Omental fat pad (tissue), 4 donors: ENCODE results near the gene RAPGEF4. TPM values are rescaled to one million over a fixed set of nuclear protein-coding genes. Genes with fewer than 3 reads are reported as not detected.

ENCODE experiments used
- ATAC-seq: fragments of 150-250 bp; one replicate; pipeline ENCODE4 v1.9.1; 2016; ENCODE audit warnings: mild to moderate bottlenecking, moderate library complexity; ENCODE audit not compliant: low FRiP score
- DNase-seq: peaks from one replicate; pipeline ENCODE4 v3.0.0-alpha.2; 2019; ENCODE audit warnings: low spot score
- CTCF ChIP-seq, 3 donors: fragments of 450-650 bp; IDR thresholded peaks; one replicate each; pipeline ENCODE4 v1.5.1; 2016 to 2017; ENCODE audit warnings: antibody characterized with exemption in 3 of 3, mild to moderate bottlenecking in 3 of 3, moderate library complexity in 2 of 3
- total RNA-seq, 4 donors: library from RNA; depleted of rRNA; stranded (reverse); fragments of >200 nt; gene quantifications; one replicate each; pipeline ENCODE4 v1.1.0, GENCODE V29; 2016

RAPGEF4 gene
- total RNA-seq, 4 donors from 2014 or later: 11.7 to 25.6 (median 20.0) TPM

GRCh38 chr2:172725746-172726145 lies 9.9 kb upstream of the RAPGEF4 start:
- DNase-seq (no peak), ATAC-seq (no peak)
- TF ChIP-seq CTCF (IDR thresholded peaks at IDR 0.05): no peak

- ATAC-seq (no peak), DNase-seq (no peak)
- no peak for TF ChIP-seq CTCF (IDR thresholded peaks at IDR 0.05)
Measured at GRCh38 chr2:172726172-172726735, 9.4 kb upstream of the RAPGEF4 start.

GRCh38 chr2:172730411-172730810 lies 5.2 kb upstream of the RAPGEF4 start:
- DNase-seq (no peak), ATAC-seq (no peak)
- no peak for TF ChIP-seq CTCF (IDR thresholded peaks at IDR 0.05)

GRCh38 chr2:172734711-172735581 lies 699 bp upstream of the RAPGEF4 start:
- ATAC-seq: no peak
- DNase-seq: no peak
- TF ChIP-seq CTCF (IDR thresholded peaks at IDR 0.05): no peak

GRCh38 chr2:172736424-172737174 lies 954 bp downstream of the RAPGEF4 start:
- no peak for DNase-seq
- peak; percentile 30 for ATAC-seq
- no peak for TF ChIP-seq CTCF (IDR thresholded peaks at IDR 0.05)

- ATAC-seq (no peak), DNase-seq (no peak)
- TF ChIP-seq CTCF (IDR thresholded peaks at IDR 0.05): no peak
Measured at GRCh38 chr2:172739661-172740266, 4.1 kb downstream of the RAPGEF4 start.
